NCI-H1105 treated with DMSO at 0.1 percent for 48 hours (cell line): ENCODE results near the gene CTNNA3.

Source experiments
- DNase-seq: peaks from one replicate; lab custom pipeline; 2025; lab: John Stamatoyannopoulos, UW

The CTNNA3 gene

DNA sequence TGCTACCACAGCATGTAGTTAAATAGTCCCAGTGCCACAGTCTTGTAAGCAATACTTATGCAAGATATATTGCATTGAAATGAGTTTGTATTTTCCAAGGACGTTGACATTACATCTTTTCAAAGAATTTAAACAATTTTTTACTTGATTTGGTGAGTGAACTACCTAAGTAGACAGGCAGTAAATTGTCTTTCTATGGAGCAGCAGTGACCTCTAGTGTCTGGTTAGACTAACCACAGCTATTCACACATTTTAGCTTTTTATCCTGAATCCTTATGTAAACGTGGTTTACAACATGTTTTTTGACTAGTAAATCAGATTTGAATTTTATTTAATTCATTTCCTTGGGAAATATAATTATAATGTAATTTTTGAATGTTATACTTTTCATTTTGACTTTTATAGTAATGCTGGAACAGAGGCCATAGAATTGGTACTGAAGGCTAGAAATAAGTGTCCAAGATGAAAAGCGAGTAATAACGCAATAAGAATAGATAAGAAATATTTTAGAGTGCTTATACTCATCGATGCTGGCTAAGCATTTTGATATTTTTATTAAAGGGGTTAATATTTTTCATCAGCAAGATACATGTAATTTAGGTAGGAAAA lies 764.6 kb downstream of the CTNNA3 start:
- peak; percentile 14 for DNase-seq

DNA sequence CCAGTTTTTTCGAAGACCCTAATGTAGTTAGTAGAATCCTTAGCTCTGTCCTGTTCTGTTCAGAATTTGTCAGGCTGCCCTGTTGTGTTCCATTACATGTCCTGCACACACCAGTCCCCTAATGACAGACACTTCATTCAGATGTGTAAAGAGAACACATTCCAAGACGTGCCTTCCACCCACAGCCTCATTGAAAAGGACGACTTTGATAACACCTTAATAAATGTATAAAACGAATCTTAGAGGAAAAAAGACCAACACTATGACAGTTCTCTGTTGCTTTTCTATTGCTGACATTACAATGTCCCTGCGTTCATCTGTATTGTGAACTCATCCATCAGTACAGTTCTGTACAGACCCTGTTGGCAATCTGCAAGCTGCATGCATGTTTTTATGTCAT lies 766.6 kb downstream of the CTNNA3 start:
- no peak for DNase-seq

- no peak for DNase-seq
These were observed 767.2 kb downstream of the CTNNA3 start for GRCh38 chr10:66928776-66929175.

DNA sequence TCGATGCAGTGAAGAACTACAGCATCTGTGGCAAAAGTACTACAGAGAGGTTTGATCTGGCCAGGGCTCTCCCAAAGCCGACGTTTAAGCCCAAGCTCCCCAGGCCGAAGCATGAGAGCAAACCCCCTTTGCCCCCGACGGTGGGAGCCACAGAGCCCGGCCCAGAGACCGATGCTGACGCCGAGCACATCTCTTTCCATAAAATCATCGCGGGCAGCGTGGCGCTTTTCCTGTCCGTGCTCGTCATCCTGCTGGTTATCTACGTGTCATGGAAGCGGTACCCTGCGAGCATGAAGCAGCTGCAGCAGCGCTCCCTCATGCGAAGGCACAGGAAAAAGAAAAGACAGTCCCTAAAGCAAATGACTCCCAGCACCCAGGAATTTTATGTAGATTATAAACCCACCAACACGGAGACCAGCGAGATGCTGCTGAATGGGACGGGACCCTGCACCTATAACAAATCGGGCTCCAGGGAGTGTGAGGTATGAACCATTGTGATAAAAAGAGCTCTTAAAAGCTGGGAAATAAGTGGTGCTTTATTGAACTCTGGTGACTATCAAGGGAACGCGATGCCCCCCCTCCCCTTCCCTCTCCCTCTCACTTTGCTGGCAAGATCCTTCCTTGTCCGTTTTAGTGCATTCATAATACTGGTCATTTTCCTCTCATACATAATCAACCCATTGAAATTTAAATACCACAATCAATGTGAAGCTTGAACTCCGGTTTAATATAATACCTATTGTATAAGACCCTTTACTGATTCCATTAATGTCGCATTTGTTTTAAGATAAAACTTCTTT lies 767.8 kb downstream of the CTNNA3 start:
- DNase-seq: no peak

DNA sequence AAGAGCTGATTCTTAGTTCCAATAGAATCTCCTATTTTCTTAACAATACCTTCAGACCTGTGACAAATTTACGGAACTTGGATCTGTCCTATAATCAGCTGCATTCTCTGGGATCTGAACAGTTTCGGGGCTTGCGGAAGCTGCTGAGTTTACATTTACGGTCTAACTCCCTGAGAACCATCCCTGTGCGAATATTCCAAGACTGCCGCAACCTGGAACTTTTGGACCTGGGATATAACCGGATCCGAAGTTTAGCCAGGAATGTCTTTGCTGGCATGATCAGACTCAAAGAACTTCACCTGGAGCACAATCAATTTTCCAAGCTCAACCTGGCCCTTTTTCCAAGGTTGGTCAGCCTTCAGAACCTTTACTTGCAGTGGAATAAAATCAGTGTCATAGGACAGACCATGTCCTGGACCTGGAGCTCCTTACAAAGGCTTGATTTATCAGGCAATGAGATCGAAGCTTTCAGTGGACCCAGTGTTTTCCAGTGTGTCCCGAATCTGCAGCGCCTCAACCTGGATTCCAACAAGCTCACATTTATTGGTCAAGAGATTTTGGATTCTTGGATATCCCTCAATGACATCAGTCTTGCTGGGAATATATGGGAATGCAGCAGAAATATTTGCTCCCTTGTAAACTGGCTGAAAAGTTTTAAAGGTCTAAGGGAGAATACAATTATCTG lies 768.6 kb downstream of the CTNNA3 start:
- no peak for DNase-seq

- DNase-seq: no peak
These were observed 769.2 kb downstream of the CTNNA3 start for GRCh38 chr10:66926841-66927240.

DNA sequence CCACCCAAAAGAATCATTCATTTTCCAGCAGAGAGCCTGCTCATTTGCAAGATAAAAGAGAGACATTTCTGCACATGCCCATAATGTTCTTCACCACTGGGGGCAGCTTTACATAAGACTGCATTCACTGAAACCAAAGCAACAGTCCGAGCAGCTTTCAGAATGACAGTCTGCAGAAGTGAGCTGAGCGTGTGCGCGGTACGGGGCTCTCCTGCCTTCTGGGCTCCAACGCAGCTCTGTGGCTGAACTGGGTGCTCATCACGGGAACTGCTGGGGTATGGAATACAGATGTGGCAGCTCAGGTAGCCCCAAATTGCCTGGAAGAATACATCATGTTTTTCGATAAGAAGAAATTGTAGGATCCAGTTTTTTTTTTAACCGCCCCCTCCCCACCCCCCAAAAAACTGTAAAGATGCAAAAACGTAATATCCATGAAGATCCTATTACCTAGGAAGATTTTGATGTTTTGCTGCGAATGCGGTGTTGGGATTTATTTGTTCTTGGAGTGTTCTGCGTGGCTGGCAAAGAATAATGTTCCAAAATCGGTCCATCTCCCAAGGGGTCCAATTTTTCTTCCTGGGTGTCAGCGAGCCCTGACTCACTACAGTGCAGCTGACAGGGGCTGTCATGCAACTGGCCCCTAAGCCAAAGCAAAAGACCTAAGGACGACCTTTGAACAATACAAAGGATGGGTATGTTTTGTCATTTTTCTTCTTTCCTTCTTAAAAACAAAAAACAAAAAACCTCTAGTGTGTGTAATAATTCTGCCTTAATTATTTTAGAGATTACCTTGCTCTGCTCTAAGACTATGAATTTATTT lies 769.9 kb downstream of the CTNNA3 start, which contains the start of gene LRRTM3:
LRRTM3 (plus strand) TSS at position 141 of the 820 bp plus-strand sequence.
- peak; percentile 28 for DNase-seq

GRCh38 chr10:66925373-66925772 lies 770.6 kb downstream of the CTNNA3 start:
- no peak for DNase-seq

DNA sequence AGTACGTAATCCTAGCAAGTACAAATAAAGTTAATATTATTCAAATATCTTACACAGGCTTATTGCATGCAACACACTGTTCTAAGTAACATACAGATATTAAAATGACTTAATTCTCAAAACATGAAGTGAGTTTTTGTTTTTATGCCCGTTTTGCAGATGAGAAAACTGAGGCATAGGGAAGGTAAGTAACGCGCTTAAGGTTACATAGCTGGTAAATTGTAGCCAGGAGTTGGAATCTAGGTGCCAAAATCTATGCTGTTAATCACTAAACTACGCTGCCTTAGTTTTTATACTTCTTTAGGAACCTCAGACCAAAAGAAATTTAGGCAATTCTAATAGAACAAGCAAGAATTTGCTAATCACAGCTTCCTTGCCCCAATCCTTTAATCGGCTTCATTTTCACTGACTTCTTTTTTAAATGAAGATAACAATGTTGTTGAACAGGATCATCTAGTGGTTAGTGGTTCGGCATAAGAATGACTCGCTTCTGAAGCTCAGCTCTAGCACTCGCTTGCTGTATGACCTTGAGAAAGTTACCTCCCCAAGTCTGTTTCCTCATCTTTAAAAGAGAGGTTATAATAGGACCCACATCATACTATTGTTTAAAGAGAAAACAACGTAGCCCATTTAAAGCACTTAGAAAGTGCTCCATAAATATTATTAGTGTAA lies 771.2 kb downstream of the CTNNA3 start:
- no peak for DNase-seq

GRCh38 chr10:66919248-66919647 lies 776.7 kb downstream of the CTNNA3 start:
- no peak for DNase-seq

- no peak for DNase-seq
These were observed 778.9 kb downstream of the CTNNA3 start for GRCh38 chr10:66917104-66917503.

- no peak for DNase-seq
These were observed 780.0 kb downstream of the CTNNA3 start for GRCh38 chr10:66916030-66916429.

GRCh38 chr10:66910671-66911070 lies 785.3 kb downstream of the CTNNA3 start:
- no peak for DNase-seq

DNA sequence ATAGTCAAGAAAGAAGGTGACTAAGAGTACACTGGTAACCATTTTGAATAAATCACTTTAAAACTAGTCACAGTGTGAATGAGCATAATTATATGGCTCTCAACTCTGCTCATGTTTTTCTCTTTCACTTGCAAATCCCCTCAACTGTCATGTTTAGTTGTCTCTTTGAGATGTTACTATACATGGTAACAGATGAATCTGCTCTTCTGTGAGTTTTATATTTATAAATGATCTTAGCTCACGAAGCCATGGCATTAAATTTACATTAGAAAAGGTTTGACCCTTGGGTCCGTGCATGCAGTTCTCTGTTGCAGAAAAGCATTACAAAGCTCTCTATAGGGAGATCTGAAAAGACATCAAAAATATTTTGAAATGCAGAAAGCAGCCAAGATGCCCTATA lies 803.1 kb downstream of the CTNNA3 start:
- DNase-seq: no peak

- DNase-seq: no peak
These were observed 807.8 kb downstream of the CTNNA3 start for GRCh38 chr10:66888237-66888636.

DNA sequence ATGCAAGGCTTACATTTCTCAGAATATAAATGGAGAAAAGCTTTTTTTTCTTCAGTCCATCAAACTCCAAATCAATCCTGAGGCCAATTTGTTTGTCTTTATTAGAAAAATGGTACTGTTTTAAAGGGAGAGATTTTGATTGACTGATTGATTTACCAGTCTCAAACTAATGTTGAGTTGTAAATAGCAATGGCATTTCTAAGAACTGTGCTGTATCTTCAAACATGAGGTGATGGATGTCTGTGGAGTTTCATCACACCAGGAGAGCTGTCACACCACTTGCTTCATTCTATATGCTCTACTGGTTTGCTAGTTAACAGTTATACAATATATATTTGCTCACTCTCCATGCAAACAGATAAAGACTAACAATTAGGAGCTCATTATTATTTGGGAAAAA lies 809.1 kb downstream of the CTNNA3 start:
- DNase-seq: no peak

- DNase-seq: no peak
These were observed 813.7 kb downstream of the CTNNA3 start for GRCh38 chr10:66882271-66882670.

DNA sequence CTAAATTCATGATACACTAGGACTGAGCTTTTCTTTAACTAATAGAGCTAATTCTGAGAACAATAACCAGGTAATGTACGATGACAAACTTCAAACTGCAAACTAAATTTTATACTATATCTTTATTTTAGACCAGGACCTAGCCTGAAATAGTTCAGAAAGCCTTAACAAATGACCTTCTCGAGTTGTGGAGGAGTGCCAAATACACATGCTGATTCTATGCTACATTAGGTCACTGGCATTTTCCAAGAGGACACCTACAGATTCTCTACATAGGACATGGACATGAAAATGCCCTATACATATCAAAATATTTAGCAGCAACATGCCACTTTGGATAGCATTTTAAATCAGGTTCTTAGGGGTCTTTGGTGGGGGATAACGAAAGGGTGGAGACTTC lies 814.2 kb downstream of the CTNNA3 start:
- no peak for DNase-seq

DNA sequence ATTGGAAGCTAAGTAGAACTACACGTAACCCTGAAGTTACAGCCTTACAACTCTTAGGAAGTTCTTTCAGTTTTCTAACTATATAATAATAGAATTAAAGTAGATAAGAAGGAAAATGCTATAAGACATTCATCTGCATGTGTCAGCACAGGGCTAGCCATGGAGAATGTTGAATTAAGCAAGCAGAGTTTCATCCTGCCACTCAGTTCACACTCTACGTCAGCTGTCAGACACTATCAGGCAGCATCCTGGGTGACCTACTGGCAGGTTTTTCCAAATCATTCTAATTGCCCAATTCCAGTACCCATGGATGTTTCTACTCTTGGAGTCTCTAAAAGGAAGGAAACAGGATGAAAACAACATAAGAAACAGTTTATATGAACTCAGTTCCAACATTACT lies 815.2 kb downstream of the CTNNA3 start:
- DNase-seq: no peak

DNA sequence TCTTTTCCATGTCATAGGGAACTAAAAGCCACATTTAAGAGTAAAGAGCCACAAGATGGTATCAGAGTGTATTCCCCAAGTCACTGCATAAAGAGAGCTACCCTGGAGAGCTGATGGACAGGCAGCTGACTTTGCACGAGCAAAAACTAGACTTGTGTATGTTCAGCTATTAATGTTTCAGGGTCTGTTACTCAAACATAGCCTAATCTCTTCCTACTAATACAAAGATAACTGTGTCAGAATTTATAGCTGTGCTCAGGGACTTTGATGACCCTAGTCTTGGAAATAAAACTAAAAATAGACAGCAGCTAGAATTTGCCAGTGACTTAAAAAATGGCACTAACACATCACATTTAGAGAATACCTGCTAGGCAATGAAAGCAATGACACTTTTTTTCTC lies 815.7 kb downstream of the CTNNA3 start:
- DNase-seq: no peak

DNA sequence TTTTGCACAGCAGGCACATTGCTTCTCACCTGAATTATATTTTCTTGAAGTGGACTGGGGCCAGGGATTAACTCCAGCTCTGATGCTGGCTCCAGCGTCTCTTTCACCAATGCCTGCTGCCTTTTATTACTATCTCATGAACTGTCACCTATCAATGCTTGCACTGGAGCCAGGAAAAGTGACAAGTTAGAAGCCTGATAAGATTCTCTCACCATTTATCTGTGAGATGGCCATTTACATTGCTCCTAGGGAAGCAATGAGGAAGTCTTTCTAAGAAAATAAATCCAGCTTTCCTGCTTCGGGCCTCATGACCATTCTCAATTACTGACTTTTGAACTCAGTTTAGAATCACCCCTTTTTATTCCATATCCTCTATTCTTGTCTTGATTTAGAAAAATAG lies 818.6 kb downstream of the CTNNA3 start:
- DNase-seq: no peak

- no peak for DNase-seq
These were observed 826.4 kb downstream of the CTNNA3 start for GRCh38 chr10:66869635-66870034.
